K562 (cell line): ENCODE measurements around the gene METAP1. TPM values are rescaled to one million over a fixed set of nuclear protein-coding genes. Genes with fewer than 3 reads are reported as not detected.

Source experiments
- DPF2 ChIP-seq: fragments of 450-650 bp; IDR thresholded peaks from 2 replicates; pipeline ENCODE4 v1.6.1; 2016
- EP300 ChIP-seq: IDR thresholded peaks from 2 replicates; pipeline ENCODE4 v1.6.1; 2012; ENCODE audit warnings: low read length, improper control_type of control experiment
- HIVEP1 ChIP-seq: fragments of 250-450 bp; sonication (Bioruptor Pico); IDR thresholded peaks from 2 replicates; pipeline ENCODE4 v1.4.0; 2020; ENCODE audit warnings: mild to moderate bottlenecking
- KDM1A ChIP-seq, 2 experiments: fragments of 450-650 bp; IDR thresholded peaks; 2 replicates each; pipeline ENCODE4 v1.6.1; 2016; ENCODE audit warnings: mild to moderate bottlenecking in 2 of 2
- MAFG ChIP-seq: fragments of 450-650 bp; conservative IDR thresholded peaks from 2 replicates; pipeline ENCODE4 v1.6.1; 2016; ENCODE audit warnings: missing genetic modification characterization, missing compliant biosample characterization
- MEF2D ChIP-seq: conservative IDR thresholded peaks from 2 replicates; pipeline ENCODE4 v1.6.1; 2016; ENCODE audit warnings: low read depth, missing genetic modification characterization, missing compliant biosample characterization
- MYC ChIP-seq, 2 experiments: fragments of 250-450 bp in 1 of 2; sonication (Bioruptor Pico) in 1 of 2; IDR thresholded peaks; 2 replicates each; pipeline versions ENCODE4 v1.5.1 to v1.6.1; 2012 to 2021; ENCODE audit warnings: low read depth in 2 of 2, borderline replicate concordance in 1 of 2, improper control_type of control experiment in 1 of 2, low read length in 1 of 2, mild to moderate bottlenecking in 1 of 2, moderate library complexity in 1 of 2
- NR1H2 ChIP-seq: sonication (generic); formaldehyde crosslinking; IDR thresholded peaks from 2 replicates; pipeline ENCODE4 v1.4.0; 2020; ENCODE audit warnings: mild to moderate bottlenecking, missing genetic modification reagents
- STAT5B ChIP-seq: fragments of 250-450 bp; sonication (Bioruptor Pico); IDR thresholded peaks from 2 replicates; pipeline ENCODE4 v1.8.0; 2021; ENCODE audit warnings: mild to moderate bottlenecking, inconsistent platforms
- TRIM24 ChIP-seq, 2 experiments: fragments of 450-650 bp; IDR thresholded peaks; 2 replicates each; pipeline ENCODE4 v1.6.1; 2016
- ZNF316 ChIP-seq: fragments of 450-650 bp; IDR thresholded peaks from 2 replicates; pipeline ENCODE4 v1.6.1; 2016
- ZNF589 ChIP-seq: fragments of 200-800 bp; sonication (Bioruptor generic); IDR thresholded peaks from 2 replicates; pipeline ENCODE4 v1.6.1; 2016; ENCODE audit warnings: low read depth, missing genetic modification characterization, missing compliant biosample characterization
- polyA plus RNA-seq, 8 experiments: library from polyadenylated mRNA; depleted of rRNA in 4 of 8; stranded (reverse) in 5 of 8; unstranded in 3 of 8; fragments of >200 nt; fragmentation: Nextera tagmentation in 2 of 8; fragmentation: Illumina TruSeq in 1 of 8; extraction: Ambion mirVana in 2 of 8; extraction: Trizol in 1 of 8; gene quantifications; 2 replicates each; pipeline versions ENCODE4 v1.2.1 to v1.2.3, GENCODE V29; 2011 to 2014; ENCODE audit warnings: inconsistent platforms in 1 of 8, missing spikeins in 1 of 8
- total RNA-seq, 7 experiments: library from RNA; depleted of rRNA in 6 of 7; stranded (reverse); fragments of >200 nt in 6 of 7; fragmentation: Illumina TruSeq in 2 of 7; extraction: Trizol in 2 of 7; gene quantifications; 2 replicates each; pipeline versions ENCODE4 v1.2.1 to v1.2.3, GENCODE V29; 2011 to 2021; ENCODE audit warnings: low replicate concordance in 1 of 7
- TF ChIP-seq, protein P1 (sequence below): fragments of 450-650 bp; IDR thresholded peaks from 2 replicates; pipeline ENCODE4 v1.6.1; 2016; ENCODE audit warnings: missing biosample characterization, missing genetic modification characterization
- TF ChIP-seq, protein P2 (sequence below): sonication (generic); formaldehyde crosslinking; IDR thresholded peaks from 2 replicates; pipeline ENCODE4 v1.9.0; 2022; ENCODE audit warnings: mild to moderate bottlenecking, missing genetic modification reagents

METAP1 gene
- total and polyA plus RNA-seq, 9 of the 15 experiments (the other 6 are each of a cell fraction or from before 2014, with no cell fraction given), result 31.4 to 77.6 (median 59.5) TPM

DNA sequence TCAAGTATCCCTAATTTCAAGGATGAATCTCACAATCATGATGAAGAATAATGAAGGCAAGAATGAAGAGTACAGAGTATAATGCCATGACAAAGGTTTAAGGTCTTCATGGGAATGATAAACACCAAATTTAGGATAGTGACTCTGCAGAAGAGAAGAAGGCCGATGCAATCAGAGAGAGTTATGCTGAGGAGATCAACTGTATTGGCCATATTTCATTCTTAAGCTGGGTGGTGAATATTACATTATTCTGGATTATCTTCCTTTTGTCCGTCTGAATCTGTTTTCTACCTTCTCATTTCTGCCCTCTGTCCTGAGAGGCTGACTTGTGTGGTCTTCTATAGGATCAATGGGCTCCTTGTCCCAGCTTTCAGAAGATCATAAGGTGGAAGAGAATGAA lies 7.8 kb upstream of the METAP1 start (continued):
- TF ChIP-seq DPF2 (peak; percentile 58; the same call in 1 of the 2 replicates), TRIM24 (IDR thresholded peaks at IDR 0.05) (peak; percentile 52 to 85), MYC (IDR thresholded peaks at IDR 0.05; ENCODE audit: low read depth, low read length) (peak; percentile 19; the same call in 1 of the 2 replicates), MYC (CRISPR knock-in tag; IDR thresholded peaks at IDR 0.05; ENCODE audit: borderline replicate concordance, low read depth) (no peak), ZNF589 (CRISPR knock-in tag) (0 out of 2 replicates have a peak, but pooled peaks have one; percentile 54), ZNF316 (peak; percentile 66; the same call in 1 of the 2 replicates), MEF2D (0 out of 2 replicates have a peak, but pooled peaks have one; percentile 31), NR1H2 (CRISPR knock-in tag) (no peak), EP300 (peak; percentile 60), KDM1A (IDR thresholded peaks at IDR 0.05) (no peak), HIVEP1 (no peak), MAFG (tag) (peak; percentile 60), STAT5B (CRISPR knock-in tag) (no peak)
- TF ChIP-seq, protein P1, sequence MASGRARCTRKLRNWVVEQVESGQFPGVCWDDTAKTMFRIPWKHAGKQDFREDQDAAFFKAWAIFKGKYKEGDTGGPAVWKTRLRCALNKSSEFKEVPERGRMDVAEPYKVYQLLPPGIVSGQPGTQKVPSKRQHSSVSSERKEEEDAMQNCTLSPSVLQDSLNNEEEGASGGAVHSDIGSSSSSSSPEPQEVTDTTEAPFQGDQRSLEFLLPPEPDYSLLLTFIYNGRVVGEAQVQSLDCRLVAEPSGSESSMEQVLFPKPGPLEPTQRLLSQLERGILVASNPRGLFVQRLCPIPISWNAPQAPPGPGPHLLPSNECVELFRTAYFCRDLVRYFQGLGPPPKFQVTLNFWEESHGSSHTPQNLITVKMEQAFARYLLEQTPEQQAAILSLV (tag), result peak; percentile 66; the same call in 1 of the 2 replicates
- TF ChIP-seq, protein P2, sequence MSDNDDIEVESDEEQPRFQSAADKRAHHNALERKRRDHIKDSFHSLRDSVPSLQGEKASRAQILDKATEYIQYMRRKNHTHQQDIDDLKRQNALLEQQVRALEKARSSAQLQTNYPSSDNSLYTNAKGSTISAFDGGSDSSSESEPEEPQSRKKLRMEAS (CRISPR knock-in tag), result no peak
